GM12892 (cell line): ENCODE results near the gene LIG4.

Experiments
- DNase-seq: peaks from one replicate; pipeline ENCODE4 v3.0.0; 2011; ENCODE audit not compliant: insufficient read length
- FAIRE-seq: peaks from 2 replicates; lab custom pipeline; 2011; peaks lifted over from hg19 to GRCh38; lab: Jason Lieb, UNC
- POLR2A ChIP-seq: IDR thresholded peaks from 2 replicates; pipeline ENCODE4 v1.6.1; 2011; ENCODE audit warnings: low read depth, low read length, control low read depth
- POLR2AphosphoS5 ChIP-seq: IDR thresholded peaks from 2 replicates; pipeline ENCODE4 v1.6.1; 2011; ENCODE audit warnings: low read depth, low read length, control low read depth
- TAF1 ChIP-seq: IDR thresholded peaks from 2 replicates; pipeline ENCODE4 v1.6.1; 2011; ENCODE audit warnings: low read depth, mild to moderate bottlenecking, control low read depth, low read length, borderline replicate concordance

The LIG4 gene

GRCh38 chr13:108214441-108215271 is 680 bp downstream of the LIG4 start:
- FAIRE-seq = no peak
- TF ChIP-seq TAF1 (no peak), POLR2AphosphoS5 (no peak), POLR2A (no peak)
- no peak for DNase-seq

- DNase-seq (no peak), FAIRE-seq (no peak)
- TF ChIP-seq POLR2A (no peak), TAF1 (no peak), POLR2AphosphoS5 (no peak)
Measured at GRCh38 chr13:108213946-108214345, 1.4 kb downstream of the LIG4 start.

- DNase-seq = no peak
- FAIRE-seq = no peak
- TF ChIP-seq POLR2AphosphoS5 (no peak), POLR2A (no peak), TAF1 (no peak)
Measured at GRCh38 chr13:108212886-108213285, 2.5 kb downstream of the LIG4 start.

GRCh38 chr13:108210551-108210950 is 4.8 kb downstream of the LIG4 start:
- DNase-seq = no peak

GRCh38 chr13:108200781-108201398 is 14.4 kb downstream of the LIG4 start:
- DNase-seq (no peak), FAIRE-seq (no peak)
- no peak for TF ChIP-seq TAF1
- no peak for TF ChIP-seq POLR2A
- no peak for TF ChIP-seq POLR2AphosphoS5

More at GRCh38 chr13:108210551-108210950, 4.8 kb downstream of the LIG4 start:
- TF ChIP-seq TAF1 = no peak
- no peak for TF ChIP-seq POLR2AphosphoS5
- TF ChIP-seq POLR2A = no peak
- FAIRE-seq = no peak

GRCh38 chr13:108195861-108196260 is 19.5 kb downstream of the LIG4 start:
- FAIRE-seq (no peak), DNase-seq (no peak)
- no peak for TF ChIP-seq POLR2AphosphoS5
- no peak for TF ChIP-seq POLR2A
- TF ChIP-seq TAF1 = no peak

GRCh38 chr13:108195146-108195545 is 20.2 kb downstream of the LIG4 start:
- no peak for DNase-seq
- no peak for TF ChIP-seq POLR2AphosphoS5
- TF ChIP-seq TAF1 = no peak
- no peak for TF ChIP-seq POLR2A
- FAIRE-seq = no peak

GRCh38 chr13:108194435-108194936 is 20.9 kb downstream of the LIG4 start:
- TF ChIP-seq POLR2AphosphoS5 = no peak
- TF ChIP-seq POLR2A = no peak
- no peak for TF ChIP-seq TAF1
- DNase-seq (no peak), FAIRE-seq (no peak)

GRCh38 chr13:108193806-108194205 is 21.5 kb downstream of the LIG4 start:
- FAIRE-seq (no peak), DNase-seq (no peak)
- no peak for TF ChIP-seq POLR2A
- TF ChIP-seq TAF1 = no peak
- no peak for TF ChIP-seq POLR2AphosphoS5

- DNase-seq (no peak), FAIRE-seq (no peak)
- no peak for TF ChIP-seq POLR2A
- no peak for TF ChIP-seq POLR2AphosphoS5
- TF ChIP-seq TAF1 = no peak
Measured at GRCh38 chr13:108190897-108191296, 24.4 kb downstream of the LIG4 start.

GRCh38 chr13:108188260-108188659 is 27.1 kb downstream of the LIG4 start:
- DNase-seq (no peak), FAIRE-seq (no peak)
- TF ChIP-seq POLR2A = no peak
- TF ChIP-seq POLR2AphosphoS5 = no peak
- no peak for TF ChIP-seq TAF1
